Activated CD8-positive, alpha-beta memory T cell treated with anti-CD3 and anti-CD28 coated beads for 48 hours (primary cell): ENCODE results near the gene HIRIP3.
"Not testable (repeated sequence)": the region's sequence is repeated elsewhere in the genome, so short reads cannot be mapped to it uniquely, and the experiment has no call there.

Source experiments
- DNase-seq, 3 experiments: peaks; one replicate each; pipeline ENCODE4 v3.0.0-alpha.2; 2020; ENCODE audit warnings: low read depth in 2 of 3, low spot score in 2 of 3

Gene HIRIP3

GRCh38 chr16:30017277-30017656 lies 21.9 kb upstream of the HIRIP3 start:
- DNase-seq: no peak

DNA sequence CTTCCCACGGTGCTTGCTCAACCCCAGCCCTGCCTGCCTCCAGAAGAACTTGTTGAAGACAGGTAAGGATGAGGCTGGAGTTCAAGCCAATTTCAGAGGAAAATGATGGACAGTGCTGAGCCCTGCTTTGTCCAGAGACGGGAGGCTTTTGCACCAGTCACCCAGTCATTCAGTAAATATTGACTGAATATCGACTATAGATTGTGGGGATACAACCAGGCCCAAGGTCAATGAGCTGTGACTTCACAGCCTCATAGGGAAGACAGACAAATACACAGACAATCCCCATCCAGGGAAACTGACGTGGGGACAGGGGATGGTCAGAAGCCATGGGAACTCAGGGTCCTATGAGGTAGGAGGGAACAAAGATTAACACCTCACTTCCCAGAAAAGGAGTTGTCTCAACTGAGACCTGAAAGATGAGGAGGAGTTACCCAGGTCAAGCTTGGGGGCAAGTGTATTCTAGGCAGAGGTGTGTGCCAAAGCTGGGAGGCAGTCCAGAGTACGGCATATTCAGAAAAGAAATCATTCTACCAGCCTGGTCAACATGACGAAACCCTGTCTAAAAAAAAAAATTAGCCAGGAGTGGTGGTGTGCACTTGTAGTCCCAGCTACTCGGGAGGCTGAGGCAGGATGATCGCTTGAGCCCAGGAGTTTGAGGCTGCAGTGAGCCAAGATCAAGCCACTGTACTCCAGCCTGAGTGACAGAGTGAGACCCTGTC lies 21.3 kb upstream of the HIRIP3 start:
- DNase-seq: no peak

DNA sequence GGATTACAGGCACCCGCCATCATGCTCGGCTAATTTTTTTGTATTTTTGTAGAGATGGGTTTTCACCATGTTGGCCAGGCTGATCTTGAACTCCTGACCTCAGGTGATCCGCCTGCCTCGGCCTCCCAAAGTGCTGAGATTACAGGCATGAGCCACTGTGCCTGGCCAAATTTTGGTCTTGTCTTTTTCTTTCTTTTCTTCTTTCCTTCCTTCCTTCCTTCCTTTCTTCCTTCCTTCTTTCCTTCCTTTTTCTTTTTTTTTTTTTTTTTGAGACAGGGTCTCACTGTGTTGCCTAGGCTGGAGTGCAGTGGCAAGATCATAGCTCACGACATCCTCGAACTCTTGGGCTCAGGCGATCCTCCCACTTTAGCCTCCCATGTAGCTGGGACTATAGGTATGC lies 20.0 kb upstream of the HIRIP3 start:
- DNase-seq: not testable (repeated sequence)

- not testable (repeated sequence) for DNase-seq
These were observed 17.2 kb upstream of the HIRIP3 start for GRCh38 chr16:30012598-30012997.

GRCh38 chr16:30011714-30012504 lies 16.5 kb upstream of the HIRIP3 start:
- no peak for DNase-seq

DNA sequence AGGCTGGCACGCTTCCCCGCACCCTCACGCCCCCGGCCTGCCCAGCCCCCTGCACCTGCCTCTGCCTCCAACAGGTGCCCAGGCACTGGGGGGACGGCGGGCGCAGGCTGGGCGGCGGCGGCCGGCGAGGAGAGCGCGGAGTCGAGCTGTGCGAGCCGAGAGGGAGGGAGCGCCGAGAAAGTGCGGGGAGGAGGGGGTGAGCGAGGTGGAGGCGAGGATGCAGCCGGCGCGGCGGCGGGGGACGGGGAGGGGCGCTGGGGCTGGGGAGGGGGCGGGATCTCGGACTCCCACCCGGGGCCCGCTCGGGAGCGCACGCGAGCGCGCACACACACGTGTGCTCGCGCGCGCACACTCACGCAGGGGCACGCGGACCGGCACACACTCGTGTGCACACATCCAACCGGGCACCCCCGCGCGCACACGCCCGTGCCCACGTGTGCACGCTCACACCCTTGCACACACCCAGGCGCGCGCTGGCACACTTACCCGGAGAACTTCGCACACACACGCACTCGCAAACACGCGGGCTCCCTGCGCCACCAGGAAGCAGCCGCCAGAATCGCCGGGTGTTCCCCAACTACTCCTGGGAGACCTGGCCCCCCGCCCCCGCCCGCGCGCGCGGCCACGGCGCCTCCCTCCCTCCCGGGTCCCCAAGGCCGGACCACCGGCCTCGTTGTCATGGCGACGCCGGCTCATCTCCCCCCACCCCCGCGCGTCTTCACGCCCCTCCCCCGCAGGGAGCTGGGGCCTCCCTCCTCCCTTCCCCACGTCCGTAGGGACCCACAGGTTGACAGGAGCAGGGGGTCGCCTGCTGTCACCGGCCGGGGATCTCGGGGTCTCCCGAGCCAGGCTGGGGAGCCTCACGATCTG lies 15.7 kb upstream of the HIRIP3 start, which contains the start of gene DOC2A:
Gene DOC2A (minus strand): TSS at position 184 of the 870 bp plus-strand sequence. CDS start 805 bp downstream, outside the sequence.
- DNase-seq: no peak

DNA sequence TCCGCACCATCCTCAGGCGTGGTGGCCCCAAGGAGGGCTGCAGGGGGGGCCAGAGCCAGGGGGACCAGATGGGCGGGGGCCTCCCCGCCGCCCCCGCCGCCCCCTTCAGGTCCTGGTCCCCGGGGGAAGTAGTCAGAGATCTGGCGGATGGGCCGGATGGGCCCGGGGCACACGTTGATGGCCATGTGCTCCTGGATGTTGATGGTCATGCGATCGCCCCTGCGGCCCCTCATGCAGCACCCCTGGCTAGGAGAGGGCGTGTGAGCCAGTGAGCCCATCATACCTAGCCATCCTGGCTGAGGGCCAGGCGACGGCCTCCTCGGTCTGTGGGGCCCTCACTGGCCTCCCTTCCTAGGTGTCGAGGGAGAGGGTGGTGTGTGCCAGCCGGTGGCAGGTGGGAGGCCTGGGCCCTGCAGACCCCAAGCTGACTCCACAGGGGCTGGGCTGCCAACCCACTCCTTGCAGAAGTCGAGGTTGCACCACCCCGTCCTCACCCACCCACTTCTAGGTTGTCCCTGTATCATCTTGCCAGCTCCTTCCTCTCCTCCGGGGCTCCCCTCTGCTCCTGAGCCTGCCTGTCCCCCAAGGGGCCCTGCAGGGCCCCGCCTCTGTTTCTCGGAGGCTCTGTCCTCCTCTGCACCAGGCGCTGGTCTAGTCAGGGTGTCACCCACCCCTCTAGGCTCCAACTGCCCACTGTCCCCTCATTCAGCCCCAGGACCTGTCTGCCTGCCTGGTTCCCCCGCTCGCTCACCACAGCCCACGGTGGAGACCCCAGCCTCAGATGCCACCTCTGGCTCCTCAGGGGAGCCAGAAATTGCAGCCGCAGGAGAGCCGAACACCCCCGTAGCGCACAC lies 14.8 kb upstream of the HIRIP3 start:
- no peak for DNase-seq

DNA sequence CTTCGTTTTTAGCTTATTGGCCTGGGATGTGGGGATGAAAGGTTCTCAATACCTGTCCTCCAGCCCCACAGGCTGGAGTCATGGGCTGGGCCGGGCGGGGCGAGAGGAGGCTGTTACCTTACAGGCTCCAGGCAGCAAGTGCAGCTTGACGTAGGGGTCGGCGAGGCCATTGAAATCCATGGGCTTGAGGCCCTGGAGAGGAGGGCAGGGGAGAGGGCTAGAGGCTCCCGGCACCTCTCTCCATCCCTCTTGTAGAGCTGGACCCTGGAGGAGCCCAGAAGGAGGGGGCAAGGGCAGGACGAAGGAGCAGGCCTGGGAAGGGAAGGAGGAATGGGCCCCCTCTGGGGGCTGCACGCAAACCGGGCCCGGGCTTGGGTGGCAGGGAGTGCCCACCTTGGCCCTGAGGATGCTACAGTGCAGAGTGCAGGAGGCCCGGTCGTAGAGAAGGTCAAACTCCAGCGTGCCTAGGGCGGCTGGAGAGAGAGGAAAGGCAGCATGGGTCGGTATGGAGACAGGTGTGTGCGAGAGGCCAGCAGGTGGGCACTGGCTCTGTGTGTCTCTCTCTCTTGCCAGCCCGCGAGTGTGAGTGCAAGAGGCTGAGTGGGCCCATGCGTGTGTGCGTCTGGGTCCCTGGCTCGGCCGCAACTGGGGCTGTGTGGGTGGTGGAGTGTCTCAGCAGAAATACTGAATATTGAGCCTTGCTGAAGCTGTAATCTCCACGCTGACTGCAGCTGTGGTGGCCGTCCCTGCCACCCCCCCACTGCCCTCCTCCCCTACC lies 13.9 kb upstream of the HIRIP3 start:
- DNase-seq: no peak

DNA sequence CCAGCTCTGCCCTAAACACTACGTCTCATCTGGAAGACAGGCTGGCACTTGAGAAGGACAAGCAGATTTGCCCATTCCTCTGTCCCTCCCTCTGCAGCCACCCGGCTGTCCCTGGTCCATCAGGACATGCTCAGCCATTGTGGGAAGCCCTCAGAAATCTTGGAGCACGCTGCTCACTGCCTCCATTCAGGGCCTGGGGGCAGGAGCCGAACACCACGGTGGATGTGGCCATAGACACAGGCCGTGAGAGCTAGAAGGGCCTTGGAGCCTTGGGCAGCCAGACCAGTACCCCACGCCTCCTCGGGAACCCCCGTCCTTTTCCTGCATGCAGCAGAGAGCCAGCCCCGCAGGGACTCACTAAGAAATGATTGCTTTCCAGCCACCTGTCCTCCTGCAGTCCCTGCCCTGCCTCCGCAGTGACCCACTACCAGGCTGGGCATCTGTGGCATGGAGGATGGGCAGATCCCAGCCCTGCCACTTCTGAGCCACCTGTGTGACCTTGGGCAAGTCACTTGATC lies 12.0 kb upstream of the HIRIP3 start:
- DNase-seq: no peak

GRCh38 chr16:30006659-30007377 lies 11.4 kb upstream of the HIRIP3 start:
- DNase-seq: no peak

GRCh38 chr16:30006095-30006473 lies 10.7 kb upstream of the HIRIP3 start:
- DNase-seq: no peak

GRCh38 chr16:30005341-30006094 lies 10.1 kb upstream of the HIRIP3 start:
- DNase-seq: no peak

GRCh38 chr16:30004811-30005242 lies 9.4 kb upstream of the HIRIP3 start:
- DNase-seq: no peak

GRCh38 chr16:30004424-30004776 lies 9.0 kb upstream of the HIRIP3 start:
- no peak for DNase-seq

- DNase-seq: no peak
These were observed 8.4 kb upstream of the HIRIP3 start for GRCh38 chr16:30003670-30004423.

- no peak for DNase-seq
These were observed 7.4 kb upstream of the HIRIP3 start for GRCh38 chr16:30002614-30003346.
